IMR-90 (cell line): ENCODE measurements around the gene RBM44.

Source experiments
- BHLHE40 ChIP-seq: fragments of 150-350 bp; IDR thresholded peaks from 2 replicates; pipeline ENCODE4 v1.6.1; 2016; ENCODE audit warnings: mild to moderate bottlenecking, low read depth, low read length
- CEBPB ChIP-seq: IDR thresholded peaks from 2 replicates; pipeline ENCODE4 v1.6.1; 2012; ENCODE audit warnings: low read depth, low read length, improper control_type of control experiment
- CHD1 ChIP-seq: IDR thresholded peaks from 2 replicates; pipeline ENCODE4 v1.6.1; 2012; ENCODE audit warnings: low read depth, low read length, improper control_type of control experiment
- FOS ChIP-seq: fragments of 150-350 bp; IDR thresholded peaks from 2 replicates; pipeline ENCODE4 v1.6.1; 2016; ENCODE audit warnings: low read depth, low read length
- MAFK ChIP-seq: IDR thresholded peaks from 2 replicates; pipeline ENCODE4 v1.6.1; 2012; ENCODE audit warnings: low read depth, low read length, improper control_type of control experiment
- MXI1 ChIP-seq: IDR thresholded peaks from 2 replicates; pipeline ENCODE4 v1.6.1; 2012; ENCODE audit warnings: low read depth, mild to moderate bottlenecking, low read length, moderate library complexity, borderline replicate concordance
- POLR2A ChIP-seq: IDR thresholded peaks from 2 replicates; pipeline ENCODE4 v1.6.1; 2012; ENCODE audit warnings: mild to moderate bottlenecking, low read depth, low read length
- RAD21 ChIP-seq: IDR thresholded peaks from 2 replicates; pipeline ENCODE4 v1.6.1; 2012; ENCODE audit warnings: low read length, improper control_type of control experiment
- RCOR1 ChIP-seq: IDR thresholded peaks from 2 replicates; pipeline ENCODE4 v1.6.1; 2012; ENCODE audit warnings: mild to moderate bottlenecking, low read length, improper control_type of control experiment; ENCODE audit not compliant: insufficient replicate concordance
- RFX5 ChIP-seq: IDR thresholded peaks from 2 replicates; pipeline ENCODE4 v1.8.0; 2012; ENCODE audit warnings: low read depth, mild to moderate bottlenecking, low read length, moderate library complexity
- SMC3 ChIP-seq: fragments of 150-350 bp; IDR thresholded peaks from 2 replicates; pipeline ENCODE4 v1.6.1; 2016; ENCODE audit warnings: low read depth, mild to moderate bottlenecking, antibody characterized with exemption, low read length, moderate library complexity
- TF ChIP-seq, protein P1 (sequence below): conservative IDR thresholded peaks from 2 replicates; pipeline ENCODE4 v1.5.1; 2012; ENCODE audit warnings: mild to moderate bottlenecking, low read depth, low read length, improper control_type of control experiment
- TF ChIP-seq, protein P2 (sequence below): fragments of 150-350 bp; IDR thresholded peaks from 2 replicates; pipeline ENCODE4 v1.6.1; 2017; ENCODE audit warnings: mild to moderate bottlenecking, antibody characterized with exemption, low read length, low read depth
- TF ChIP-seq, protein P3 (sequence below): fragments of 150-350 bp; IDR thresholded peaks from 2 replicates; pipeline ENCODE4 v1.6.1; 2016; ENCODE audit warnings: low read depth, mild to moderate bottlenecking, low read length, moderate library complexity, borderline replicate concordance

DNA sequence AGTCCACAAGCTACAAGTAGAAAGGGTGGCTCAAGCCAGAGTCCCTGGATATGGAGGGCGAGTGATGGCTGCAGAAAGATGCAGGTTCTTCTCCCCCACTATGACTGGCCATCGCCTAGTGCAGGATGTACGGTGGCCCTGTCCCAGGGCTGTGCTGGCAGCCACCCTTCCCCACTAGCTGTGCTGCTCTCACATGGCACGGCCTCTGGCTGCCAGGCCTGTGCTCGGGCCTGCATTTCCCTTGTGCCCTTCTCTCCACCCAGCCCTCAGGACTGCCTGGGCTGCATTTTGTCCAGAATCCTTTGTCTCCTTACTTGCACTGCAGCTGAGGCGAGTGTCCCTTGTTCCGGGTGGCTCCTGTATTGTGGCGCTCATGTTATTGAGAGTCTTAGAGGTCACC lies 59.2 kb downstream of the RBM44 start:
- TF ChIP-seq, protein P1, sequence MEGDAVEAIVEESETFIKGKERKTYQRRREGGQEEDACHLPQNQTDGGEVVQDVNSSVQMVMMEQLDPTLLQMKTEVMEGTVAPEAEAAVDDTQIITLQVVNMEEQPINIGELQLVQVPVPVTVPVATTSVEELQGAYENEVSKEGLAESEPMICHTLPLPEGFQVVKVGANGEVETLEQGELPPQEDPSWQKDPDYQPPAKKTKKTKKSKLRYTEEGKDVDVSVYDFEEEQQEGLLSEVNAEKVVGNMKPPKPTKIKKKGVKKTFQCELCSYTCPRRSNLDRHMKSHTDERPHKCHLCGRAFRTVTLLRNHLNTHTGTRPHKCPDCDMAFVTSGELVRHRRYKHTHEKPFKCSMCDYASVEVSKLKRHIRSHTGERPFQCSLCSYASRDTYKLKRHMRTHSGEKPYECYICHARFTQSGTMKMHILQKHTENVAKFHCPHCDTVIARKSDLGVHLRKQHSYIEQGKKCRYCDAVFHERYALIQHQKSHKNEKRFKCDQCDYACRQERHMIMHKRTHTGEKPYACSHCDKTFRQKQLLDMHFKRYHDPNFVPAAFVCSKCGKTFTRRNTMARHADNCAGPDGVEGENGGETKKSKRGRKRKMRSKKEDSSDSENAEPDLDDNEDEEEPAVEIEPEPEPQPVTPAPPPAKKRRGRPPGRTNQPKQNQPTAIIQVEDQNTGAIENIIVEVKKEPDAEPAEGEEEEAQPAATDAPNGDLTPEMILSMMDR, result no peak
- TF ChIP-seq POLR2A (no peak), FOS (no peak), CEBPB (no peak), RFX5 (no peak), RAD21 (no peak), MAFK (no peak), CHD1 (no peak), BHLHE40 (no peak), SMC3 (no peak), MXI1 (no peak), RCOR1 (no peak)
- TF ChIP-seq, protein P2, sequence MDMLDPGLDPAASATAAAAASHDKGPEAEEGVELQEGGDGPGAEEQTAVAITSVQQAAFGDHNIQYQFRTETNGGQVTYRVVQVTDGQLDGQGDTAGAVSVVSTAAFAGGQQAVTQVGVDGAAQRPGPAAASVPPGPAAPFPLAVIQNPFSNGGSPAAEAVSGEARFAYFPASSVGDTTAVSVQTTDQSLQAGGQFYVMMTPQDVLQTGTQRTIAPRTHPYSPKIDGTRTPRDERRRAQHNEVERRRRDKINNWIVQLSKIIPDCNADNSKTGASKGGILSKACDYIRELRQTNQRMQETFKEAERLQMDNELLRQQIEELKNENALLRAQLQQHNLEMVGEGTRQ, result no peak
- TF ChIP-seq, protein P3, sequence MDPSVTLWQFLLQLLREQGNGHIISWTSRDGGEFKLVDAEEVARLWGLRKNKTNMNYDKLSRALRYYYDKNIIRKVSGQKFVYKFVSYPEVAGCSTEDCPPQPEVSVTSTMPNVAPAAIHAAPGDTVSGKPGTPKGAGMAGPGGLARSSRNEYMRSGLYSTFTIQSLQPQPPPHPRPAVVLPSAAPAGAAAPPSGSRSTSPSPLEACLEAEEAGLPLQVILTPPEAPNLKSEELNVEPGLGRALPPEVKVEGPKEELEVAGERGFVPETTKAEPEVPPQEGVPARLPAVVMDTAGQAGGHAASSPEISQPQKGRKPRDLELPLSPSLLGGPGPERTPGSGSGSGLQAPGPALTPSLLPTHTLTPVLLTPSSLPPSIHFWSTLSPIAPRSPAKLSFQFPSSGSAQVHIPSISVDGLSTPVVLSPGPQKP, result no peak
